K562 (cell line): ENCODE results near the gene KRT8.

Experiments used
- CTCF ChIP-seq, 3 experiments: IDR thresholded peaks in 2 of 3; conservative IDR thresholded peaks in 1 of 3; 2 replicates each; pipeline ENCODE4 v1.5.1; 2011 to 2012; ENCODE audit warnings: low read length in 3 of 3, mild to moderate bottlenecking in 3 of 3, control low read depth in 2 of 3, improper control_type of control experiment in 1 of 3, inconsistent platforms in 1 of 3, low read depth in 1 of 3, mixed read lengths in 1 of 3, moderate library complexity in 1 of 3; ENCODE audit not compliant: insufficient read depth in 2 of 3
- EZH2 ChIP-seq: IDR thresholded peaks from 2 replicates; pipeline ENCODE4 v1.6.1; 2012; ENCODE audit warnings: low read depth, mild to moderate bottlenecking, inconsistent platforms, low read length, borderline replicate concordance

GRCh38 chr12:52925717-52926595, 21.1 kb upstream of the KRT8 start:
- TF ChIP-seq EZH2, result no peak
- no peak for TF ChIP-seq CTCF (IDR thresholded peaks at IDR 0.05 in 2 of 3, conservative IDR thresholded peaks at IDR 0.05 in 1 of 3; ENCODE audit: insufficient read depth in 2 of 3, low read depth in 1 of 3, low read length in 3 of 3)
